Dendritic cell treated with granulocyte-macrophage colony-stimulating factor and Interleukin-4, amounts not matched to agents 40 ng/mL and 50 ng/mL, for 4 days (primary cell): ENCODE results near the gene RETREG1.

Experiments
- H3K27ac Mint-ChIP-seq: one replicate; pipeline ENCODE4 v1.8.0; 2022; ENCODE audit warnings: mild to moderate bottlenecking, mixed read lengths
- H3K27me3 Mint-ChIP-seq: one replicate; pipeline ENCODE4 v1.8.0; 2022; ENCODE audit warnings: mild to moderate bottlenecking, mixed read lengths
- H3K36me3 Mint-ChIP-seq: one replicate; pipeline ENCODE4 v1.8.0; 2022; ENCODE audit warnings: low read depth, mixed read lengths
- H3K4me1 Mint-ChIP-seq: one replicate; pipeline ENCODE4 v1.8.0; 2022; ENCODE audit warnings: low read depth, mixed read lengths
- H3K4me3 Mint-ChIP-seq: one replicate; pipeline ENCODE4 v1.8.0; 2022; ENCODE audit warnings: mild to moderate bottlenecking, moderate library complexity, mixed read lengths
- H3K9me3 Mint-ChIP-seq: one replicate; pipeline ENCODE4 v1.8.0; 2022; ENCODE audit warnings: mixed read lengths
- intact Hi-C: fragments of 100-400 bp; cut with micrococcal nuclease; formaldehyde crosslinking; loops from one replicate; pipeline ENCODE4 v1.15.0; 2022

The RETREG1 gene

GRCh38 chr5:16585041-16585667 lies 31.6 kb downstream of the RETREG1 start:
- intact Hi-C loops: no loop called here
- Mint-ChIP-seq H3K36me3 (no peaks in the 10 kb centered on the region), H3K4me1 (no peaks in the 10 kb centered on the region), H3K27me3 (no peaks in the 10 kb centered on the region), H3K27ac (no peak overlapping the region), H3K9me3 (no peaks in the 10 kb centered on the region), H3K4me3 (no peak overlapping the region)

GRCh38 chr5:16582081-16582480 lies 34.7 kb downstream of the RETREG1 start:
- Mint-ChIP-seq H3K4me3 (no peak overlapping the region), H3K36me3 (no peaks in the 10 kb centered on the region), H3K4me1 (no peaks in the 10 kb centered on the region), H3K27ac (no peak overlapping the region), H3K27me3 (no peaks in the 10 kb centered on the region), H3K9me3 (no peaks in the 10 kb centered on the region)
- intact Hi-C loops: no loop called here

DNA sequence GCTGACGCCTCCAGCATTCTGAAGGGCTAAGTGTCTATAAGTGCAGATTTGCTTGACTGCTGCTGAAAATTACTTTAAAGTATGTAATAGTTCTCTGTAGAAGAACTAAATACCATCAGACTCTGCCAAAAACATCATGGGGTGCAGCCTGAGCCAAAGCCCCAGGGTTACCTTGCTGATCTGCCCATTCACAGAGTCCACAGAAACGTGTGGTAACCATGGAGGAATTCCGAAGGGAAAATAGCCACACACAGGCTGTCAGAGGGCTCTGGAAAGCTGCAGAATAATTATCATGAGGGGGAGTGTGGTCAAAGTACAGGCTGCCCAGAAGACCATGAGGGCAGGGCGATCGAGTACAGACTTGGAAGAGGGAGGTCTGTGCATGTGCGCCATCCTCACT lies 36.4 kb downstream of the RETREG1 start:
- Mint-ChIP-seq H3K9me3 (no peaks in the 10 kb centered on the region), H3K4me3 (no peak overlapping the region), H3K27ac (no peak overlapping the region), H3K4me1 (no peaks in the 10 kb centered on the region), H3K27me3 (no peaks in the 10 kb centered on the region), H3K36me3 (no peaks in the 10 kb centered on the region)
- intact Hi-C loops: no loop called here

GRCh38 chr5:16579142-16579847 lies 37.5 kb downstream of the RETREG1 start:
- H3K27ac Mint-ChIP-seq: no peak overlapping the region
- no peak overlapping the region for H3K4me3 Mint-ChIP-seq
- peaks cover under 1% of the 10 kb centered on the region for H3K4me1 Mint-ChIP-seq
- H3K36me3 Mint-ChIP-seq: no peaks in the 10 kb centered on the region
- no peaks in the 10 kb centered on the region for H3K27me3 Mint-ChIP-seq
- no peaks in the 10 kb centered on the region for H3K9me3 Mint-ChIP-seq
- intact Hi-C loops: no loop called here

DNA sequence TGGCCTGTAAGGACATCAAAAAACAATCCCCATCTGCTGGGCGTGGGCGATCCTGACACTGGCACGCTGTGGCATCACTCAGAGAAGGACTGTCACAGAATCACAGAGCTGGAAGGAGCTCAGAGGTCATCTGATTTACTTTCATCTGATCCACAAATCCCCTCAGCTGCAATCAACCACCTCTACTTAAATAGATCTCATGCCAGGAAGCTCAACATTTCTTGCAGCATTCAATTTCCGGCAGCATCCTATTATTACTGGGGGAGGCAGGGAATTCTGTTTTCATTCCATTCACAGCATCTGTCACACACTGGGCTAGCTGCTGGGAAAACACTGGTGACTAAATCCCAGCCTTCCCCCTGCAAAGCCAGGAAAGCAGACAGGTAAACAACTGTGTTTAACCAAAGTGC lies 38.3 kb downstream of the RETREG1 start:
- Mint-ChIP-seq H3K27me3 (no peaks in the 10 kb centered on the region), H3K27ac (no peak overlapping the region), H3K4me3 (no peak overlapping the region), H3K9me3 (no peaks in the 10 kb centered on the region), H3K36me3 (no peaks in the 10 kb centered on the region), H3K4me1 (peaks cover 5% of the 10 kb centered on the region)
- intact Hi-C loops: no loop called here

- no peaks in the 10 kb centered on the region for H3K9me3 Mint-ChIP-seq
- no peaks in the 10 kb centered on the region for H3K36me3 Mint-ChIP-seq
- H3K27ac Mint-ChIP-seq: no peak overlapping the region
- no peak overlapping the region for H3K4me3 Mint-ChIP-seq
- no peaks in the 10 kb centered on the region for H3K27me3 Mint-ChIP-seq
- peaks cover 5% of the 10 kb centered on the region for H3K4me1 Mint-ChIP-seq
- intact Hi-C loops: no loop called here
Measured at GRCh38 chr5:16577677-16578076, 39.1 kb downstream of the RETREG1 start.

GRCh38 chr5:16574789-16575721 lies 41.7 kb downstream of the RETREG1 start:
- intact Hi-C loops: no loop called here

DNA sequence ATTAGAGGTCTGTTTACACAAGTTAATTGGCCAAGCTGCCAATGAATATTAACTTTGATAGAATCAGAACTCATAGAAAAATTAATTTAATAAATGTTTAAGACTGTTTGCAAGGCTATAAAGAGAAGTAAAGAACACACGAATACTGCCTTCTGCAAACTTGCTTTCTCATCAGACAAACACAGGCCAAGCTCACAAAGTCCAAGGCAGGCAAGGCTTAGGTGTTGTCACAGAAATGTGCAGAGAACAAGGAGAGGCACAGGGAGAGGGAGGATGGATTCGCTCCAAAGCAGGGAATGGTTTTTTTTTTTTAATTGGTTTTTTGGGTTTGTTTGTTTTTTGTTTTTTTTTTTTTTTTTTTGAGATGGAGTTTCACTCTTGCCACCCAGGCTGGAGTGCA lies 43.4 kb downstream of the RETREG1 start:
- intact Hi-C loops: no loop called here
- peaks cover 5% of the 10 kb centered on the region for H3K4me1 Mint-ChIP-seq
- no peaks in the 10 kb centered on the region for H3K36me3 Mint-ChIP-seq
- H3K4me3 Mint-ChIP-seq: no peak overlapping the region
- H3K27ac Mint-ChIP-seq: no peak overlapping the region
- no peaks in the 10 kb centered on the region for H3K27me3 Mint-ChIP-seq
- no peaks in the 10 kb centered on the region for H3K9me3 Mint-ChIP-seq

More at GRCh38 chr5:16574789-16575721, 41.7 kb downstream of the RETREG1 start:
- Mint-ChIP-seq H3K4me1 (peaks cover 5% of the 10 kb centered on the region), H3K27ac (no peak overlapping the region), H3K27me3 (no peaks in the 10 kb centered on the region), H3K9me3 (no peaks in the 10 kb centered on the region), H3K36me3 (no peaks in the 10 kb centered on the region), H3K4me3 (no peak overlapping the region)

DNA sequence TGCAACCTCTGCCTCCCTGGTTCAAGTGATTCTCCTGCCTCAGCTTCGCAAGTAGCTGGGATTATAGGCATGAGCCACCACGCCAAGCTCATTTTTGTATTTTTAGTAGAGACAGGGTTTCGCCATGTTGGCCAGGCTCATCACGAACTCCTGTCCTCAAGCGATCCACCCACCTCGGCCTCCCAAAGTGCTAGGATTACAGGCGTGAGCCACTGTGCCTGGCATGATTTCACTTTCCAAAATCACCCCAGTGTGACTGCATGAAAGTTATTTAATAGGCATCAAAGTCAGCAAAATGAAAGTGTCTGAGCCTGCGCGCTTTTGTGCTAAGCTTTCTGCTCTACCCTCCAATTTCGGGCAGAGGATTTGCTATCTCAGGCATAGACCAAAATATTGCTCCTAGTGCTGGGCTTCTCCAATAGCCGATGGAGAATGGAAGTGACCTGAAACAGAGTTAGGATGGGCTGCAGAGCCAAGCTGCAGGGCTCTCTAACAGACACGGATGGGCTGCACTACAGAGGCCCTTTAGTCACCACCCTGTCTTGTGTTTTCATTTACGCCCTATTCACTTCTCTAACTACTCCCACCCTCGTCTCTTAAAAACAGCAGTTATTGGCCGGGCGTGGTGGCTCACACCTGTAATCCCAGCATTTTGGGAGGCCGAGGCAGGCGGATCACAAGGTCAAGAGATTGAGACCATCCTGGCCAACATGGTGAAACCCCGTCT lies 44.3 kb downstream of the RETREG1 start:
- no peaks in the 10 kb centered on the region for H3K27me3 Mint-ChIP-seq
- peaks cover 5% of the 10 kb centered on the region for H3K4me1 Mint-ChIP-seq
- H3K36me3 Mint-ChIP-seq: no peaks in the 10 kb centered on the region
- intact Hi-C loops: no loop called here
- H3K27ac Mint-ChIP-seq: no peak overlapping the region
- H3K9me3 Mint-ChIP-seq: no peaks in the 10 kb centered on the region
- no peak overlapping the region for H3K4me3 Mint-ChIP-seq

GRCh38 chr5:16571016-16571415 lies 45.8 kb downstream of the RETREG1 start:
- H3K27ac Mint-ChIP-seq: no peak overlapping the region
- H3K4me3 Mint-ChIP-seq: no peak overlapping the region

GRCh38 chr5:16570121-16570815 lies 46.5 kb downstream of the RETREG1 start:
- H3K9me3 Mint-ChIP-seq: no peaks in the 10 kb centered on the region
- intact Hi-C loops: no loop called here
- H3K27me3 Mint-ChIP-seq: no peaks in the 10 kb centered on the region
- H3K36me3 Mint-ChIP-seq: no peaks in the 10 kb centered on the region
- peaks cover 5% of the 10 kb centered on the region for H3K4me1 Mint-ChIP-seq
- no peak overlapping the region for H3K27ac Mint-ChIP-seq
- H3K4me3 Mint-ChIP-seq: no peak overlapping the region

More at GRCh38 chr5:16571016-16571415, 45.8 kb downstream of the RETREG1 start:
- Mint-ChIP-seq H3K9me3 (no peaks in the 10 kb centered on the region), H3K27me3 (no peaks in the 10 kb centered on the region), H3K36me3 (no peaks in the 10 kb centered on the region), H3K4me1 (peaks cover 5% of the 10 kb centered on the region)
- intact Hi-C loops: no loop called here

GRCh38 chr5:16568875-16569580 lies 47.8 kb downstream of the RETREG1 start:
- intact Hi-C loops: no loop called here
- Mint-ChIP-seq H3K4me1 (peaks cover 2% of the 10 kb centered on the region), H3K27ac (no peak overlapping the region), H3K9me3 (no peaks in the 10 kb centered on the region), H3K36me3 (no peaks in the 10 kb centered on the region), H3K4me3 (no peak overlapping the region), H3K27me3 (no peaks in the 10 kb centered on the region)

- H3K36me3 Mint-ChIP-seq: no peaks in the 10 kb centered on the region
- no peaks in the 10 kb centered on the region for H3K27me3 Mint-ChIP-seq
- H3K27ac Mint-ChIP-seq: no peak overlapping the region
- H3K9me3 Mint-ChIP-seq: no peaks in the 10 kb centered on the region
- no peaks in the 10 kb centered on the region for H3K4me1 Mint-ChIP-seq
- no peak overlapping the region for H3K4me3 Mint-ChIP-seq
- intact Hi-C loops: no loop called here
Measured at GRCh38 chr5:16567365-16567764, 49.4 kb downstream of the RETREG1 start.
